Endothelial cell of umbilical vein (primary cell): ENCODE data around the gene ST3GAL4. TPM values are rescaled to one million over a fixed set of nuclear protein-coding genes. Genes with fewer than 3 reads are reported as not detected.

Source experiments
- BruUV-seq: library from RNA; stranded (reverse); fragments of 400-500 nt; replicated peaks from 2 replicates; lab custom pipeline; 2021; lab: Mats Ljungman, UMichigan
- CTCF ChIA-PET: fragments of 300-600, 350-600 bp; sonication (Branson Sonifier 250); formaldehyde crosslinking; loops from one replicate; lab custom pipeline; 2021; ENCODE audit warnings: antibody characterized with exemption, inconsistent platforms; lab: Charles Lee
- POLR2A ChIA-PET: fragments of 300-600, 350-600 bp; sonication (Branson Sonifier 250); formaldehyde crosslinking; loops from one replicate; lab custom pipeline; 2021; ENCODE audit warnings: antibody characterized with exemption, inconsistent platforms; lab: Charles Lee
- DNase-seq: peaks from one replicate; pipeline ENCODE4 v3.0.0-alpha.2; 2011; ENCODE audit warnings: low read depth, low spot score
- FAIRE-seq: peaks from 2 replicates; lab custom pipeline; 2011; peaks lifted over from hg19 to GRCh38; lab: Jason Lieb, UNC
- H2AFZ ChIP-seq: 2 replicates; pipeline ENCODE4 v1.6.0; 2012; ENCODE audit warnings: low read depth, low read length, control low read depth, inconsistent platforms
- H3K27ac ChIP-seq: 2 replicates; pipeline ENCODE4 v1.5.1; 2011; ENCODE audit warnings: low read depth, mild to moderate bottlenecking, control low read depth, low read length, moderate library complexity; ENCODE audit not compliant: insufficient read depth
- H3K27me3 ChIP-seq, 2 experiments: 2 replicates each; pipeline versions ENCODE4 v1.6.0 to v1.6.1; 2011; ENCODE audit warnings: low read length in 2 of 2, mixed read lengths in 1 of 2; ENCODE audit not compliant: control insufficient read depth in 2 of 2, insufficient read depth in 2 of 2
- H3K36me3 ChIP-seq, 2 experiments: 2 replicates in 1 of 2; 3 replicates in 1 of 2; pipeline ENCODE4 v1.5.1; 2011; ENCODE audit warnings: low read length in 2 of 2, mild to moderate bottlenecking in 1 of 2, moderate library complexity in 1 of 2; ENCODE audit not compliant: control insufficient read depth in 2 of 2, insufficient read depth in 2 of 2; ENCODE audit errors: extremely low read depth in 1 of 2
- H3K4me1 ChIP-seq: 3 replicates; pipeline ENCODE4 v1.5.1; 2011; ENCODE audit warnings: mild to moderate bottlenecking, low read length; ENCODE audit not compliant: control insufficient read depth, insufficient read depth; ENCODE audit errors: extremely low read depth
- H3K4me2 ChIP-seq: 2 replicates; pipeline ENCODE4 v1.6.1; 2011; ENCODE audit warnings: low read length, control low read depth, mixed read lengths; ENCODE audit not compliant: insufficient read depth
- H3K4me3 ChIP-seq, 3 experiments: fragments of 200-600 bp in 1 of 3; sonication (generic), shearing (Covaris generic) in 1 of 3; replicated peaks in 1 of 3; 2 replicates each; pipeline ENCODE4 v1.5.1; 2011 to 2016; ENCODE audit warnings: control low read depth in 3 of 3, low read length in 3 of 3, mild to moderate bottlenecking in 2 of 3, inconsistent platforms in 1 of 3, low read depth in 1 of 3, moderate library complexity in 1 of 3; ENCODE audit not compliant: insufficient read depth in 1 of 3
- H3K79me2 ChIP-seq: 2 replicates; pipeline ENCODE4 v1.6.0; 2012; ENCODE audit warnings: low read length, inconsistent platforms; ENCODE audit not compliant: control insufficient read depth, insufficient read depth
- H3K9ac ChIP-seq: replicated peaks from 2 replicates; pipeline ENCODE3; 2011; ENCODE audit warnings: low read length, control low read depth; ENCODE audit not compliant: insufficient read depth; ENCODE audit errors: extremely low read depth
- H3K9me1 ChIP-seq: replicated peaks from 3 replicates; pipeline ENCODE4 v1.6.0; 2011; ENCODE audit warnings: mild to moderate bottlenecking, low read length; ENCODE audit not compliant: control insufficient read depth, insufficient read depth; ENCODE audit errors: extremely low read depth
- H3K9me3 ChIP-seq: replicated peaks from 2 replicates; pipeline ENCODE4 v1.5.1; 2012; ENCODE audit warnings: low read length, inconsistent platforms; ENCODE audit not compliant: control insufficient read depth, insufficient read depth
- H4K20me1 ChIP-seq: replicated peaks from 2 replicates; pipeline ENCODE3; 2011; ENCODE audit warnings: mild to moderate bottlenecking, low read length; ENCODE audit not compliant: control insufficient read depth, insufficient read depth; ENCODE audit errors: extremely low read depth
- CTCF ChIP-seq, 2 donors: IDR thresholded peaks; 1 replicate in 1 of 2; 2 replicates in 1 of 2; pipeline ENCODE4 v1.5.1; 2011; ENCODE audit warnings: low read length in 2 of 2, mild to moderate bottlenecking in 2 of 2, moderate library complexity in 2 of 2, control low read depth in 1 of 2, inconsistent platforms in 1 of 2, low read depth in 1 of 2; ENCODE audit not compliant: insufficient read depth in 1 of 2; ENCODE audit errors: extremely low read depth in 1 of 2
- EZH2 ChIP-seq: IDR thresholded peaks from 2 replicates; pipeline ENCODE4 v1.6.1; 2012; ENCODE audit warnings: borderline replicate concordance, low read depth, mild to moderate bottlenecking, moderate library complexity, low read length, inconsistent platforms; ENCODE audit not compliant: severe bottlenecking
- FOS ChIP-seq: IDR thresholded peaks from 2 replicates; pipeline ENCODE4 v1.6.1; 2011; ENCODE audit warnings: mild to moderate bottlenecking, low read length, moderate library complexity, borderline replicate concordance; ENCODE audit not compliant: insufficient read depth
- GATA2 ChIP-seq: IDR thresholded peaks from 2 replicates; pipeline ENCODE4 v1.7.0; 2011; ENCODE audit warnings: low read depth, mild to moderate bottlenecking, moderate library complexity, mixed read lengths, low read length; ENCODE audit not compliant: insufficient read length, insufficient read depth
- JUN ChIP-seq: IDR thresholded peaks from 2 replicates; pipeline ENCODE4 v1.6.1; 2011; ENCODE audit warnings: borderline replicate concordance, low read depth; ENCODE audit not compliant: insufficient read length, insufficient read depth
- MAX ChIP-seq: IDR thresholded peaks from 2 replicates; pipeline ENCODE4 v1.6.1; 2011; ENCODE audit not compliant: insufficient read depth, insufficient read length
- MYC ChIP-seq: IDR thresholded peaks from one replicate; pipeline ENCODE4 v1.6.1; 2011; ENCODE audit warnings: mild to moderate bottlenecking, low read depth, low read length
- POLR2A ChIP-seq: IDR thresholded peaks from 2 replicates; pipeline ENCODE4 v1.6.1; 2012; ENCODE audit warnings: low read depth, mild to moderate bottlenecking, control low read depth, low read length
- POLR2AphosphoS5 ChIP-seq: IDR thresholded peaks from 2 replicates; pipeline ENCODE4 v1.6.1; 2012; ENCODE audit warnings: low read depth, mild to moderate bottlenecking, control low read depth, low read length, moderate library complexity; ENCODE audit not compliant: insufficient read depth
- dilution Hi-C: fragments of 300-500 bp; cut with MboI; formaldehyde crosslinking; loops from one replicate; pipeline ENCODE4 v1.15.0; 2019; ENCODE audit warnings: low sequenced_read_pairs; ENCODE audit not compliant: extremely low pct_ligation_motif_present
- intact Hi-C: fragments of 100-400 bp; cut with micrococcal nuclease; formaldehyde crosslinking; loops from one replicate; pipeline ENCODE4 v1.10.0; 2022
- polyA plus RNA-seq, 4 experiments: library from polyadenylated mRNA; depleted of rRNA in 3 of 4; stranded (reverse) in 3 of 4; unstranded in 1 of 4; fragments of >200 nt; gene quantifications; 2 replicates each; pipeline versions ENCODE4 v1.2.1 to v1.2.3, GENCODE V29; 2011 to 2012; ENCODE audit warnings: missing spikeins in 1 of 4
- total RNA-seq: library from RNA; stranded (reverse); gene quantifications from 2 replicates; pipeline ENCODE4 v1.2.3, GENCODE V29; 2021

ST3GAL4 gene
- total and polyA plus RNA-seq, 2 donors (not counting 3 experiments of a cell fraction or from before 2014, with no cell fraction given): 17.7 to 19.4 TPM

GRCh38 chr11:126411971-126412381 is 56.5 kb downstream of the ST3GAL4 start:
- no peak overlapping the region for H2AFZ ChIP-seq
- H3K4me2 ChIP-seq: no peak overlapping the region
- H3K9ac ChIP-seq: no peak overlapping the region
- TF ChIP-seq CTCF (IDR thresholded peaks at IDR 0.05; ENCODE audit: extremely low read depth in 1 of 2, insufficient read depth in 1 of 2, low read depth in 1 of 2, low read length in 2 of 2) (no peak), EZH2 (no peak), MAX (no peak), POLR2AphosphoS5 (no peak), POLR2A (no peak), MYC (no peak), JUN (no peak), FOS (no peak), GATA2 (no peak)
- H3K36me3 ChIP-seq: peaks cover 0 to 5% of the 10 kb centered on the region in 2 experiments
- no peaks in the 10 kb centered on the region for H3K9me1 ChIP-seq
- dilution Hi-C loops (no loop called here), intact Hi-C loops (no loop called here)
- ChIA-PET POLR2A (no interaction called here), CTCF (interaction anchor here (0.7 to 3.1 kb wide), 3 partner anchors 10 to 69 kb away, joined by 3 to 12 read pairs (median 3); no protein-coding TSS in a partner anchor)
- no peak overlapping the region for H3K27ac ChIP-seq
- no TSS peak for BruUV-seq
- FAIRE-seq: no peak
- H3K9me3 ChIP-seq: no peaks in the 10 kb centered on the region
- no peaks in the 10 kb centered on the region for H3K79me2 ChIP-seq
- no peak overlapping the region for H3K4me3 ChIP-seq
- no peak for DNase-seq
- H4K20me1 ChIP-seq: no peaks in the 10 kb centered on the region
- H3K27me3 ChIP-seq: no peaks in the 10 kb centered on the region
- peaks cover 6% of the 10 kb centered on the region for H3K4me1 ChIP-seq
